Right ventricle myocardium superior (tissue), 1 donor: ENCODE data around the gene SYNE1. TPM values are rescaled to one million over a fixed set of nuclear protein-coding genes. Genes with fewer than 3 reads are reported as not detected.
A peak's percentile ranks its signal among the peaks of the same experiment; 100 is the strongest.
"Not testable (repeated sequence)": the region's sequence is repeated elsewhere in the genome, so short reads cannot be mapped to it uniquely, and the experiment has no call there.

ENCODE experiments used
- ATAC-seq: fragments of 200-7000 bp; cut with Tn5 transposase; one replicate; pipeline ENCODE4 v1.9.1; 2020; ENCODE audit warnings: mild to moderate bottlenecking; ENCODE audit not compliant: poor library complexity
- DNase-seq: peaks from one replicate; pipeline ENCODE4 v3.0.0-alpha.2; 2020
- intact Hi-C: fragments of 100-400 bp; cut with DNase I; formaldehyde crosslinking; loops from one replicate; pipeline ENCODE4 v1.11.2; 2022
- total RNA-seq: library from RNA; stranded (reverse); fragmentation: NEBNext Ultra II Directional; extraction: Animal tissue kit (Norgen Biotek cat#: 25700); gene quantifications from one replicate; pipeline ENCODE4 v1.2.1, GENCODE V29; 2021
- donor health status: DM: no; HTN: yes; CAD: no; lungs with severe emphysema.

SYNE1 gene
- total RNA-seq, 1 donor from 2014 or later: 80.1 TPM

DNA sequence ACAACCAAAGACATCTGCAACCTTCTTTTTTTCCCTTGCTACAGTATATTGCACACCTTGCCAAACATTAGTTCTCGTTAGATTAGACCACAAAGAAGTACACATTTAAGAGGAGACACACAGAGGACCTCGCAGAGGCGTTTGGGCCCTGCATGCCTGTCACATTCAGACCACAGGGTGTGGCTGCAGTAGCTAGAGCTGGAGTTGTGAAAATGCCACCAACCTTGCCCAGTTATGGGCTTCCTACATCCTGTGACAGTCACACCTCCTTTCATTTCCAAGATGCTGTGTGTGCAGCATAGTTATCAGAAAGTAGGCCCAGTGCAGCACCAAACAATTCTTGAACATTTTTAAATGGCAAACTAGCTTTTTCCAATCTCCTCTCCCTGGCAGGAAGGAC, 2.4 kb downstream of the SYNE1 start:
- ATAC-seq (no peak), DNase-seq (no peak)
- intact Hi-C loops: no loop called here

DNA sequence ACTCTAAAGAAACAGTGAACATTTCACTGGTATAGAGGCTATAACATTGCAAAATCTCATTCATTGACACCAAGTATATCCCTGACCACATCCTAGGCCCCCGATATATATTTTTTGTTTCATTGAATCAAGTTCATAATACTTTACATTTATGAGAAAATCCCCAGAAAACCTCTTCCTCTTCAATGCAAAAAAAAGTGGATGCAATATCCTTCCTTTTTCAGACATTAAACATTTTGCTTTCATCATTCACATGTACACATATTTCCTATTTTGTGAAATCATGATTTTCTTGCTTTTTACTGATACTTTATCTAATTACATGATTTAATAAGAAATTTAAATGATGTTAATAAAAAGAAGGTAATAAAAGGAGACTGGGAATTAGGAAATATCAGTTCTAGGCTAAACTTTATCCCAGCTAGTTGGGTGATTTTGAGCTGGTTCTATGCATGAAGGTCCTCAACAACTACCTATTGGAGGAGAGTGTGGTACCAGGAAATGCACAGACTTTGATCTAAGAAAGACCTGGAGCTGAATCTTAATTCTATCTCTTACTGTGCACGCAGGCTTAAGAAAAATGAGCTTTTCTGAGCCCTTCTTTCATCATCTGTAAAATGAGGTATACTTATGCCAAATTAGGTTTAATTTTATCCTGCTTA, 4.9 kb downstream of the SYNE1 start:
- ATAC-seq (no peak), DNase-seq (no peak)
- intact Hi-C loops: no loop called here

DNA sequence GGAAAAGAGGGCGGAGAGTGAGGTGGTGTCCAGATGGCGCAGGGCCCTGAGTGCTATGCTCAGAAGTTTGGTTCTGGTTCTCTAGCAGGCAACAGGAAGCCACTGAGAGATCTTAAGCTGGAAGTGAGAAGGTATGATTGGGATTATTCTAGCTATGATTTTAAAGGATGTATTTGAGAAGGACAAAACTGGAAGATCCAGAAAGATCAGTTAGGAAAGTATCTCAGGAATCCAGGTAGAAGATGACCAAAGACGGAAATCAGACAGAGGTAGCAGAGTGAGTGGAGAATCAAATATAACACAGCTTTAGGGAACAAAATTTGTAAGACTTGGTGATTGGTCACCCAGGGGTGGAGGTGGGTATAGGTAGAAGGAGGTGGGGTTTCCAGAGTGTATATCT, 5.8 kb downstream of the SYNE1 start:
- DNase-seq (no peak), ATAC-seq (no peak)
- intact Hi-C loops: no loop called here

DNA sequence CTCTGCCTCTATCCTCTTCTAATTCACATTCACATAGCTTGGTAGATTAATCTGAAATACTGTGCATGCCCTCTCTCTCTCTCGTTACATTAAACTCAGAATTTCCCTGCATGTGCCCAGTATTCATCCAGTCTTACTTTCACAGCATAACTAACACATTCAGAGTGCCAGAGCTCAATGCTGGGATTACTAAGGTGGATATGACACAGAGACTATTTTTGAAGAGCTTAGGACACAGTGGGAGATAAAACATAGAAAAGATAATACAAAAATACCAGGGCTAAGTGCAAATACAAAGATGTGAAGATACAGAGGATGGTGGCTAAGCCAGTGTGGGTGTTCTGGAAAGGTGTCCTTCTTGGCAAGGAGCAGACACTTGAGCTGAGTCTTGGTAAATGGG, 6.3 kb downstream of the SYNE1 start:
- DNase-seq: no peak
- intact Hi-C loops: no loop called here
- ATAC-seq: no peak

DNA sequence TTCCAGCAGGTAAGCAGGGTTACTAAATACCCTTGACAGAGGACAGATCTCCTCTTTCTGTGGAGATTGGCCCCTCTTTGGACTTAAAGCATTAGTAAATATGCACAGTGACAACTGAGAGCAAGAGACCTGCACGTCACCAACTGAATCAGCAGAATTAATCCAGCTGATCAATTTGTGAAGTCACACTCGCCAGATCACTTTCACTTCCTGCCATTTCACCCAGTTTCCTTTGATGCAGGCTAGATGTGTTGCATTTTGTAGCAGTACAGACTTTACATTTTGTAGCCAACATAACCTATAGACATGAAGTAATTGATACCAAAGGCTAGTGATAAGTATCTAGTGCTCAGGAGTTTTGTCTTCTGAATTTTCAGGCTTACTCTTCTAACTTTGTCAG, 11.9 kb downstream of the SYNE1 start:
- intact Hi-C loops: no loop called here
- no peak for ATAC-seq
- no peak for DNase-seq

DNA sequence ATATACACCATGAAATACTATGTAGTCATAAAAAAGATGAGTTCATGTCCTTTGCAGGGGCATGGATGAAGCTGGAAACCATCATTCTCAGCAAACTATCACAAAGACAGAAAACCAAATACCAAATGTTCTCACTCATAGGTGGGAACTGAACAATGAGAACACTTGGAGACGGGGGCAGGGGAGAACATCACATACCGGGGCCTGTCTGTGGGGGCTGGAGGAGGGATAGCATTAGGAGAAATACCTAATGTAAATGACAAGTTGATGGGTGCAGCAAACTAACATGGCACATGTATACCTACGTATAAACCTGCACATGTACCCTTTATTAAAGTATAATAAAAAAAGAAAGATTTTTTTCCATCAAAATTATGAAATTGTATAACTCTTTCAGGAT, 22.4 kb downstream of the SYNE1 start:
- ATAC-seq, DNase-seq, intact Hi-C loops: not testable (repeated sequence)

DNA sequence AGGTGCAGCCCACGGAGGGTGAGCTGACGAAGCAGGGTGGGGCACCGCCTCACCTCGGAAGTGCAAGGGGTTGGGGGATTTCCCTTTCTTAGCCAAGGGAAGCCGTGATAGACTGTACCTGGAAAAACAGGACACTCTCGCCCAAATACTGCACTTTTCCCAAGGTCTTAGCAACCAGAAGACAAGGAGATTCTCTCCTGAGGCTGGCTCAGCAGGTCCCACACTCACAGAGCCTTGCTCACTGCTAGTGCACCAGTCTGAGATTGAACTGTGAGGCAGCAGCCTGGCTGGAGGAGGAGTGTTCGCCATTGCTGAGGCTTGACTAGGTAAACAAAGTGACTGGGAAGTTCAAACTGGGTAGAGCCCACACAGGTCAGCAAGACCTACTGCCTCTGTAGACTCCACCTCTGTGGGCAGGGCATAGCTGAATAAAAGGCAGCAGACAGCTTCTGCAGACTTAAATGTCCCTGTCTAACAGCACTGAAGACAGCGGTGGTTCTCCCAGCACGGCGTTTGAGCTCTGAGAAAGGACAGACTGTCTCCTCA, 28.0 kb downstream of the SYNE1 start:
- intact Hi-C loops: no loop called here
- ATAC-seq (no peak), DNase-seq (no peak)

DNA sequence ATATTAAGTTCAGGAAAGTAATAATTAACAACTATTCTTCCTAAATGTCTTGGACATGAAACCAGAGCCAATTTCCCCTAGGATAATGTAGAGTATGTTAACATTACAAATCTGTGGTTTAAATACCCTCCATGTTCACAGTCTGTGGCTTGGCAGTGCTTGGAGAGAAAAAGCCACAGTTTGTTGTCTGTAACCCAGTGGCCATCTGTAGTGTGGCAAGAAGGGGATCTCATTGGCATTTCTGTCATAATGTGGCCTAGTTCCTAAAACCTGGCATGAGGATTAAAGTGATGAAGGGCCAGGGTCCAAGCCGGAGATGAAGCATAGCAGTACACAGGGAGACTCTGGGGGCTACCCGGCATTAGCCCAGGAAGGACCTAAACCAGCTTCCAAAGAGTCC, 31.2 kb downstream of the SYNE1 start:
- intact Hi-C loops: no loop called here
- ATAC-seq (no peak), DNase-seq (no peak)

DNA sequence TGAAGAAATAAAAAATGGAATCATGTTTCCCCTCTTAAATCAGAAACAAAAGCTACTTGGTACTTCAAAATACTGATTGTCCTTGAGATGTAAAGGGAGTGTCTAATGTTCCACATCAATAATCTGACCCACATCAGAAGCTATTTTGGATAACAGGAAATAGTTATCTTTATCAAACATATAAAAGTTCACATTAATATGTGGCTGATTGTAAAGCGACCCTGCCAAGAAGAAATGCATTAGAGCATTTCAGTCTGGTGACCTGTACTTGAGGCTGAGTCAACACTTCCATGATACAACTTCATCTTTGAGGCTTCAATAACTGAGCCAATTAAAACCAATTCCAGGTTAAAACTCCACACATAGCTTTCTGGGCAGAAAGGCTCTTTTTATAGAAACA, 31.8 kb downstream of the SYNE1 start:
- intact Hi-C loops: no loop called here
- DNase-seq (no peak), ATAC-seq (no peak)

DNA sequence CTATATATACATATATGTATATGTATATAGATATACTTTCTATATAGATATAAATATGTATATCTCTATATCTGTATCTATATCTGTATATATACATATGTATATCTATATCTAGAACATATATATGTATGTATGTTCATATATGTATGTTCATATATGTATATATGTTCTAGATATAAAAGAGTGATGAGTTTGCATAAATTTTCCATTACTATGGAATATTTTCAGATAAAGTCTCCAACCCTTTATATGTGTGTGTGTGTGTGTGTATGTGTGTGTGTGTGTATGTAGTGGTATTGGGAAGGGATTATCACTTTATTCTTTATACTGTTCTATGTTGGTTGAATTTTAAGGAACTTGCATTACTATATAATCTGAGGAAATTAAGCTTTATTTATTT, 33.3 kb downstream of the SYNE1 start:
- ATAC-seq: no peak
- intact Hi-C loops: no loop called here
- no peak for DNase-seq

DNA sequence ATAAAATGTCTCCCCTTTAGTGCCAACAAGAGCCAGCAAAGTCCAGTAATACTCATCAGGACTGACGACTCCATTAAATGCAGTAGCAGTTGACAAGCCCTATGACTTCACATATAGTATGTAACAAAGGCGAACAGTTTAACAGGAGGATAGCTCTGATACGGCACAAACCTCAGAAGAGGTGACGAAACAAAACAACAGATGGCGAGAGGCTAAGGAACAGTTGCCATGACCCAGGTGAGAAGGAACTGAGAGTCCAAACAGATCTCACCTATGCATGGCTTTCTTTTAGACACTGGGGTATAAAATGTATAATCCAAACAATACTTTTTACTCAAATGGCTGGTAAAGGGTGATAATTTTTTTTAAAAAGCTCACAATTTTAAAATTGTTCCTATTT, 37.1 kb downstream of the SYNE1 start:
- intact Hi-C loops: no loop called here
- DNase-seq (no peak), ATAC-seq (no peak)

DNA sequence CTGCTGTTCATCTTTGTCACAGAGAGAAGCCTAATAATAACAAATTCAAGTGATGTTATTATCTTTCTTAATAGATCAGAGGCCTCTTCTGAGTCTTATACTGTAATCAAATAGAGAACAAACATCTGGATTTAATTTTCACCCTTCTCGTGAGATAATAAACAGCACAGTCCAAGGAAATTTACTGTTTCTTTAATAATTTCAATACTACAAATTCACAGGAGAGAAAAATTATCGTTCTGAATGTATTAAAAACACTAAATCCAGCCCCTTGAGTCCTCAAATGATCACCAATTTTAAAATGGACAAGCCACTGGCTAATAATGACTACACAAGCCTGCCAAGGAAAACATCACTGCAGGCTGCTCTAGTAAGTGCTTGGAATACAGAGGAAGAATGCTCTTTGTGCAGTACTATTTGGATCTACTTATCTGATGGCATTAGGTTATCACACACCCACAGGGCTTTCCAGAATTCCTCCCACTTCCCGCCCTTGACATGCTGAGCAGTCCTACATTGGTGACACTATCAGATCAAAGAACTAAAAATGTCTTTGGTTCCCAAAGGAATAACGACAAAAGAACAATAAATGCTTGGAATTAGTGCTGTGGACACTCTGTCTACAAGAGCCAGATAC, 38.1 kb downstream of the SYNE1 start:
- ATAC-seq: peak; percentile 80
- DNase-seq: peak; percentile 24
- intact Hi-C loops: no loop called here

DNA sequence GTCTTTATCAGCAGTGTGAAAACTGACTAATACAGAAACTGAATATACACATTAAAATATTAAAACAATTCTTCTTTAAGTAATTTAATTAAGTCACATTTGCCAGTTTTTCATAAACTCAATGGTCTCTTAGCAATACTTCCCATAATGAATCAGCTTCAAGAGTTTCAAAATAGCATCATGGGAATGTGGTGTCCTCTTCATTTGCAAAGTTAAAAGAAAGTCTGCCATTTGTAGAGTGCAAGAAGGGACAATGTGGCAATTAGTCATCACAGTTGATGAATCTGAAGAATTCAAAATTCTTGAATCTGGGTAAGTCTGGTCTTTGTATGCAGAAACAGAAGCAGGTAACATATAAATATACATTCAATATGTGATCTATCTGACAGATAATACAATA, 38.7 kb downstream of the SYNE1 start:
- intact Hi-C loops: no loop called here
- DNase-seq (no peak), ATAC-seq (no peak)

DNA sequence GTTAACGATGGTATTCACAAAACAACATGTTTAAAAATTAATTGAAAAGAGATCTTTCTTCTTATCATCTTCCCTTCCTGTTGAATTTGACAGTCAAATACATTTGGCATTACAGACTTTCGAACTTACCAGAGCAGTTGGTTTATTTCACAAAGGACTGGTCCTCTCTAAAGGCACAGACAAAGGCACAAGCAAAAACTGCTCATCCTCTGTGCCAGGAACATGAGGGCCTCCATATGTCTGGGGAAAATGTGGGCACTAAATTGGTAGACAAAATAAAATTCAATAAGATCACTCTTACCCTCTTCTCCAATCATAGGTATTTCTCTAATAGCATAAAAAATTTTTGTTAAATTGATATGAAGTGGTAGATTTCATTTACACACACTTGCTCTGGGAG, 40.4 kb downstream of the SYNE1 start:
- ATAC-seq (no peak), DNase-seq (no peak)
- intact Hi-C loops: no loop called here

DNA sequence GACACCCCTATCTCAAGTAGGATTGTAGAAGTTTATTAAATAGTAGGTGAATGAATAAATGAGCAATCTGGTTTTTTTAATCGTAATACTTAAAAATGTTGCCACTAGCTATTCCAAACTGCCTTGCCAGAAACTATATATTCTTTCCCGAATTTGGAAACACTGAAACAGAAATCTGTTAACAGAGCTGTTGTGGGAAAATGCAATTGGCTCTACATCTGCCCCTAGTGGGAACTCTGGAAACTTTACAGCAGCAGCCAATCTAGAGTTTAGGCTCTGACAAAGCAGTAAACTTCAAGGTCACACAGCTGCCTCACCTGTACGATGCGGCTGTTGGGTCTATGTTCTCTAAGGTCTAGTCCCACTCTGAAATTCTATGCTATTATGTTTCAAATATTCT, 41.7 kb downstream of the SYNE1 start:
- intact Hi-C loops: no loop called here
- DNase-seq (no peak), ATAC-seq (no peak)

DNA sequence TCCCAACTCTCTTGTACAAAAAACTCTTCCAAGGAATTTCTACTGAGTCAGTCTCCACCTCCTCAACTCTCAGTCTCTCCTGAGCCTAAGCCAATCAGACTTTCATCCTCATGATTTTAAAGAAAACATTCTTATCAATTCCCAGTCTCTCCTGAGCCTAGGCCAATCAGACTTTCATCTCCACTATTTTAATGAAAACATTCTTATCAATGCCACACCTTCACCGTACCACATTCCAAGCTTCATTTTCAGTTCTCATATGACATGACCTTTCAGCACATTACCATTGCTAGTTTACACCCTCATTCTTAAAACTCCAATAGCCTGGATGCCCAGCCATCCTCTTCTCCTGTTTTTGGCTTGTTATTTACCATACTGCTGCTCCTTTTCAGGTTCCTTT, 42.5 kb downstream of the SYNE1 start:
- no peak for DNase-seq
- intact Hi-C loops: no loop called here

DNA sequence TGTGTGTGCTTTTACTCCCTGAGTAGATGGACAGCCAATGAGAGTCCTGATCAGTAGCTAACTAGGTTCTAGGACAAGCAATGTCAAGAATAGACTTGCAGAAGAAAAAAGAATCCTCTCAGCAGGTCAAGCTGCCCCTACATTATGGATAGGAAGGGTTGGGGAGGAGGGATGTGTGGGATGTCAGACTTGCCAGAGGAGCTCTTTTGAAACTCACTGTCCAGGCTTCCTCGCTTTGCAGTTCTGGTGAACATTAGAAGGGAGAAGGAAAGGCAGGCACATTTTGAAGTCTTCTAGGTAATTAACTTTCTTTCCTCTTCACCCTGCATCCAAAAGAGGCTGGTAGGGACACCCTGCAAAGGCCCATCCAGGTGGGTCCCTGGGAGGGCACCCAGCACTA, 48.7 kb downstream of the SYNE1 start:
- intact Hi-C loops: no loop called here

More for the DNA sequence above, 42.5 kb downstream of the SYNE1 start:
- no peak for ATAC-seq

DNA sequence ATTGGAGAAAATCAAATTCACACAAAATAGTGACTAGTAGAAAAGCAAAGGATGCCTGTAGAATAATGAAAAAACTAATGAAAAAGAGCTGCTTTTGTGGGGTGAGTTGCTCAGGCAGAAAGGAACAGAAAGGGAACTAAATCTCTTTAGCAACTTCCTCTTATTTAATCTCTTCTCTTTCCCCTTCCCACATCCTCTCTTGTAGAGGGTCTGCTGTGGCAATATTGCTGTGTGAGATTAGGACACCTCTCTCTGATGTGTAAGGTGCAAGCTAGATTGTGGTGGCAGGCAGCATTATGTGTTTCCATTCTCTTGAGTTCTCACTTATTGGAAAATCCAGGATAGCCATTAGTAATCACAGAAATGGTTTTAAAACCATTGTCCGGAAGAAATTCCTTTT, 49.7 kb downstream of the SYNE1 start:
- DNase-seq: no peak
- ATAC-seq: no peak
- intact Hi-C loops: no loop called here

More for the DNA sequence above, 48.7 kb downstream of the SYNE1 start:
- no peak for DNase-seq
- ATAC-seq: no peak

DNA sequence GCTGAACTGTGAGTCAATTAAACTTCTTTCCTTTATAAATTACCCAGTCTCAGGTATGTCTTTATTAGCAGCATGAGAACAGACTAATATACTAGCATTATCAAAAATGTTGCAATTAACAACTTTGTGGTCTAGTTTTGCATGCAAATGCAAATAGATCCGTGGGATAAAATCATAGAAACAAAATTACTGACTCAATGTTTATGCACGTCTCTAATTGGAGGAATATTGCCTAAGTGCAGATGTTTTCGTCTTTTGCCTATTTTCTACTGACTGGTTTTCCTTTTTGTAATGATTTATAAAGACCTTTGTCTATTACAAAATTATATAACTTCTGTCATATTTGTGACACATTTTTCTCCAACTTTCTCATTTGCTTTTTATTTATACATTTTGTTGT, 51.9 kb downstream of the SYNE1 start:
- intact Hi-C loops: no loop called here
- no peak for DNase-seq
- no peak for ATAC-seq

DNA sequence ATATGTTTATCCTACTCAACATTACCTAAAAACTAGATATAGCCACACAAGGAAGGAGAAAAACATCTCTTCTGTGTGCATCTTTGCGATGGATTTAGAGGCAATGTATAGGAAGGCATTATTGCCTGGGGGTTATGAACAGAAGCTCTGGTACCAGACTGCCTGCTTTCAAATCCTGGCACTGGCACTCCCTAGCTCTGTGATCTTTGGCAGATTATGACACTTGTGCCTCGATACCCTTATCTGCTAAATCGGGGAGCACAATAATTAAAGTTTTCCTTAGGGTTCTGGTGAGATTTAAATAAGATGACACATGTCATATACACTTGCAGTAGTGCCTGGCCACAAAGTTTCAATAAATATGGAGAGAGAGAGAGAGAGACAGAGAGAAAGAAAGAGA, 53.3 kb downstream of the SYNE1 start:
- ATAC-seq: no peak
- intact Hi-C loops: no loop called here

DNA sequence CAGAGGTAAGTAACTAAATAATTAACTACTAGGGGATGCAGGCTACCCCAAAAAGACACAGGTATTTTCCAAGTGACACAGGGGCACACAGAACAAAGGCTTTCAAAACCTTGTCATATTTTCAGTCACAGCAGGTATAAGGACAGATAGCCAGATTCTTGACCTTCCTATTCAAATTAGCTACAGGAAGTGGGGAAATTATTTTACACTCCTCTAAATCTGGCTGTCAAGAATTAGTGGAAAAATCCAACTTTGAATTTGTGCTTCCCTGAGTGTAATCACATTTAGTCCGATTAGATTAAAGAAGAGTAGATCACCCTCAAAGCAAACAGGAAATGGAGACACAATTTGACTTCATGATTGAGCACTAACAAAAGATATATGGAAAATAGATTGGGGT, 60.6 kb downstream of the SYNE1 start:
- DNase-seq: no peak
- intact Hi-C loops: no loop called here
- ATAC-seq: no peak

More for the DNA sequence above, 53.3 kb downstream of the SYNE1 start:
- no peak for DNase-seq
